ENCODE data around the gene SPATA2. TPM values are rescaled to one million over a fixed set of nuclear protein-coding genes. Genes with fewer than 3 reads are reported as not detected.

SPATA2 gene
- total RNA-seq, 1 donor: 6.2 TPM

- DNase-seq (ENCODE audit: low read depth in 2 of 3, low spot score in 2 of 3): no peak
These were observed 27.8 kb downstream of the SPATA2 start for GRCh38 chr20:49887251-49888211.

DNA sequence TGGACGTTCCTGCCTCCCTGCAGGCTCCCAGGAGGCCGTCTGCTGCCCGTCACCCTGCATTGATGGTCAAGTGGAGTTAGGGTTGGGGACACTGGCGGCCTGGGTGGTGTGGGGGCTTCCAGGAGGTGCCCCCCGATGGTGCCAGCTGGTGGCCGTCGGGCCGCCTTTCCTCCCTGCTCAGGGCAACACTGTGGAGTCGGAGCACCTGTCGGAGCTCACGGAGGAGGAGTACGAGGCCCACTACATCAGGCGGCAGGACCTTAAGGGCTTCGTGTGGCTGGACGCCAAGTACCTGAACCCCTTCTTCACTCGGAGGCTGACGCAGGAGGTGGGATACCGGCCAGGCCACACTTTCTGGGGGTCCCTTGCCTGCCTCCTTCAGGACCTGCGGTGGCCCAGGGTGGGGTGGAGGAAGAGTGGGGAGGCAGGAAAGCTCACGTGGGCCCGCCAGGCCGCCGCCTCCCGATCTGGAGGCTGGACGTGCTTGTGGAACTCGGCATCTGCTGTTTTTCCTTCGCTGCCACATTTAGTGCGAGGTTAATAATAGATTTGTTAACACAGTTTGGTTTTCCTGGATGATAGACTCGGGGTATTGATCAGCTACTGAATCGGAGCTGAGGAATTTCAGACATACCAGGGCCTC lies 28.6 kb downstream of the SPATA2 start:
- no peak for DNase-seq (ENCODE audit: low read depth in 2 of 3, low spot score in 2 of 3)

GRCh38 chr20:49885558-49886332 lies 29.6 kb downstream of the SPATA2 start:
- no peak for DNase-seq (ENCODE audit: low read depth in 2 of 3, low spot score in 2 of 3)

GRCh38 chr20:49883246-49883802 lies 32.0 kb downstream of the SPATA2 start:
- DNase-seq (ENCODE audit: low read depth in 2 of 3, low spot score in 2 of 3): no peak

GRCh38 chr20:49882171-49882970 lies 33.0 kb downstream of the SPATA2 start:
- no peak for DNase-seq (ENCODE audit: low read depth in 2 of 3, low spot score in 2 of 3)

DNA sequence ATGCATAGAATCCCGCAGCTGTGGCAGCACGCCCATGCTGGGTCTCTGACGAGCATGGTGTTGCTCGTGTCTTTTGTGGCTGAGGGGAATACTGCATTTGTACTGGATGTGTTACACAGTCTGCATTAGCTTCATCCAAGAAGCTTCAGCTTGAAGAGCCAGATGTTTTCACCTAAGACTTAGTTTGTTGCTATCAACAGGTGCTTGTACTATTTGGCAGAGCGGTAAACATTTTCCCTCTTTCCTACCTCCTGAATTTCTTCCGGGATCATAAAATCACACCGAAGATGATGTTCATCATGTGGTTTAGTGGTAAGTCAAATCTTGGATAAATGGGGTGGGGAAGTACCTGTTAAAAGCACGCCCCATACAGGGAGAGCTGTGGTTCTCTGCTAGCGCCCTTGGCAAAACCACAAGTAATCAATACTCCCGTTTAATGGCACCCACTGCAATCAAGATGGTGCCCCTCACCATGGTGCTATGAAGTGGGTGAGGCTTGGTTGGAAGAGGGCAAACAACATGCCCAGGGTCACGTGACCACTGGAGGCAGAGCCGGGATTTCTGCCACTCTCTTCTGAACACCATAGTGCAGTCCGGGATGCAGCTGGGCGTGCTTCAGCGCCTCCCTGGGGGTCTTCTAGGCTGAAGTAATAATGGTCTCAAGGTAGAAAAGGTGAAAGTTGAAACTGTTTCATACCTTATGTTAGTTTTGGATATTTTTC lies 34.4 kb downstream of the SPATA2 start:
- no peak for DNase-seq (ENCODE audit: low read depth in 2 of 3, low spot score in 2 of 3)

DNA sequence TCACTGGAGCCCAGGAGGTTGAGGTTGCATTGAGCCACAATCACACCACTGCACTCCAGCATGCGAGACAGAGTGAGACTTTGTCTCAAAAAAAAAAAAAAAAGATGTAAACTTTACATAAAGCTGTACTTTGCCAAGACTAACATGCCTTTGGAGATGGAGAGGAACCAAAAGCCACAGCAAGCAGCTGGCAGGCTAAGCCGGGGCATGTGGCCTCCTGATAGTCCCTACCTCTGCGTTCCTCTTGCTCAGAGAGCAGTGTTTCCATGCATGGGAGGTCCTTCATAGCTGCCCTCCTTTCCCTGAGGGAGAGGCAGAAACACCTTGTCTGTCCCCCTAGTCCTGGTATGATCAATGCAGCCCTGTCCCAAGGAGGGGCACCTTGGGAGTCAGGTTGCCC lies 35.2 kb downstream of the SPATA2 start:
- DNase-seq (ENCODE audit: low read depth in 2 of 3, low spot score in 2 of 3): no peak

GRCh38 chr20:49878977-49879376 lies 36.4 kb downstream of the SPATA2 start:
- DNase-seq (ENCODE audit: low read depth in 2 of 3, low spot score in 2 of 3): no peak

GRCh38 chr20:49877386-49877921 lies 37.9 kb downstream of the SPATA2 start:
- no peak for DNase-seq (ENCODE audit: low read depth in 2 of 3, low spot score in 2 of 3)

GRCh38 chr20:49874696-49875095 lies 40.6 kb downstream of the SPATA2 start:
- DNase-seq (ENCODE audit: low read depth in 2 of 3, low spot score in 2 of 3): no peak

- no peak for DNase-seq (ENCODE audit: low read depth in 2 of 3, low spot score in 2 of 3)
These were observed 43.3 kb downstream of the SPATA2 start for GRCh38 chr20:49872056-49872455.

DNA sequence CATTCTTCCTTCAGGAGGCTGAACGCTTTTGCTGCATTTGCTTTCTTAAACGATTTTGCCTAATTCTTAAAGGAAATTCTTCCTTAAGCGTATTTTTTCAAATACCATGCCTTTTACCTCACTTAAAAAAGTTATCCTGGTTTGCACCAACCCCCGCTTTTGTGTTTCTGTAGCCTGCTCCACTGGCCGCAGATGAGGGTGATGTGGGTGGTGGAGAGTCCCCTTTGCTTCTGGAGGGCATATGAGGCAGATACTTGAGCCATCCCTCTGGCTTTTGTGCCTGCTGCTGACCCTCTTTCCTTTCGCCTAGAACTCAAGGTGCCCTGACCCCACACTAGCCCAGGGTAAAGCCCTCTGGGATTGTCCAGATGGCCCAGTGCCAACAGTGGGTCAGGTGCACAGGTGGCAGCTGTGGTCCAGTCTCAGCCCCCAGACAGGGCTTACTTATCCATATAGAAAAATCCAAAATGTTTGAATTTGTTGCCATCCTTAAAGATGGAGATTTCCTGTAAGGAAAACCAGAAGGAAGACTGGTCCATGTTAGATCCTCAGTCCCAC lies 43.9 kb downstream of the SPATA2 start:
- no peak for DNase-seq (ENCODE audit: low read depth in 2 of 3, low spot score in 2 of 3)

- no peak for DNase-seq (ENCODE audit: low read depth in 2 of 3, low spot score in 2 of 3)
These were observed 45.1 kb downstream of the SPATA2 start for GRCh38 chr20:49870261-49870660.

- DNase-seq (ENCODE audit: low read depth in 2 of 3, low spot score in 2 of 3): no peak
These were observed 46.4 kb downstream of the SPATA2 start for GRCh38 chr20:49868964-49869363.

- no peak for DNase-seq (ENCODE audit: low read depth in 2 of 3, low spot score in 2 of 3)
These were observed 46.8 kb downstream of the SPATA2 start for GRCh38 chr20:49868538-49868937.

GRCh38 chr20:49867453-49868215 lies 47.7 kb downstream of the SPATA2 start:
- DNase-seq (ENCODE audit: low read depth in 2 of 3, low spot score in 2 of 3): no peak

DNA sequence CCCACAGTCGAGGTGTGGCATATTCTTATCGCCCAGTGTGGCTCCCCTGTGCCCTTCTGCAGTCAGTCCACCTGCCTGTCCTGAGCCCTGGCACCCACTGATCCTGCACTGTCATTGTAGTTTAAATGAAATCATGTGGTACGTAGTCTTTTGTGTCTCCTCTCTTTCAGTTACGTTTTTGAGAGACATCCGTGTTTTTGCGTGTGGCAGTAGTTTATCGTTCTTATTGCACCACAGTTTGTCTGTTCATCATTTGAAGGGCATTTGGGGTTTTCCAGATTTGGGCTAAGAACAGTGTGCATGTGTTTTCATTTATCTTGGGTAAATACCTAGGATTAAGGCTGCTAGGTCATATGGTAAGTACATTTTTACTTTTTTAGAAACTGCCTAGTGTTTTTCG lies 49.3 kb downstream of the SPATA2 start:
- no peak for DNase-seq (ENCODE audit: low read depth in 2 of 3, low spot score in 2 of 3)

DNA sequence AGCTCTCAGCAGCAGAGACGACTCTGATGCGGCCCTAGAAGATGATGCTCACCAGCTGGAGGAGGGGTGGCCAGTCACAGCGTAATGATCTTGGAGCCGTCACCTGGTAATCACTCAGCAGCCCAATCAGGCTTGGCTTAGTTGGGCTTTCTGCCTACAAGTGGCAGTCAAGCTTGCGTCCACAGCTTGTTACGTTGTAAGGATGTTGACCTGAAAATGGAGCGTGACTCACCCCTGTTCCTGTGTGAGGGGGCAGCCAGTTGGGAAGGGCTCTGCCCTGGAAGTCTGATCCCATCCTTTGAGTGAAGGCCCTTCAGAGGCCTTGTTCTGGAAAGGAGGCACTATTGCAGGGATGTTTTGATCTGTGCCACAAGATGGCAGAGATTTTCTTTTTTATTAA lies 49.8 kb downstream of the SPATA2 start:
- no peak for DNase-seq (ENCODE audit: low read depth in 2 of 3, low spot score in 2 of 3)

All from hematopoietic multipotent progenitor cell (in vitro differentiated cells).